Iris pigment epithelial cell (primary cell): Measurements from ENCODE around the gene GATA2.
A peak's percentile ranks its signal among the peaks of the same experiment; 100 is the strongest.

Source experiments
- DNase-seq: peaks from one replicate; pipeline ENCODE4 v3.0.0-alpha.2; 2011; ENCODE audit warnings: low read depth

GATA2 gene

GRCh38 chr3:128502712-128503111 is 9.7 kb upstream of the GATA2 start:
- DNase-seq = no peak

- no peak for DNase-seq
Measured at GRCh38 chr3:128501431-128501830, 8.4 kb upstream of the GATA2 start.

GRCh38 chr3:128500556-128500955 is 7.6 kb upstream of the GATA2 start:
- DNase-seq = no peak

- DNase-seq = peak; percentile 59
Measured at GRCh38 chr3:128499724-128500275, 6.8 kb upstream of the GATA2 start.

GRCh38 chr3:128498901-128499530 is 6.0 kb upstream of the GATA2 start:
- no peak for DNase-seq

GRCh38 chr3:128498127-128498626 is 5.2 kb upstream of the GATA2 start:
- DNase-seq = no peak

GRCh38 chr3:128497305-128498126 is 4.5 kb upstream of the GATA2 start:
- DNase-seq = no peak

- DNase-seq = no peak
Measured at GRCh38 chr3:128496602-128497304, 3.8 kb upstream of the GATA2 start.

GRCh38 chr3:128496019-128496601 is 3.1 kb upstream of the GATA2 start:
- no peak for DNase-seq

- no peak for DNase-seq
Measured at GRCh38 chr3:128495435-128495970, 2.5 kb upstream of the GATA2 start.

GRCh38 chr3:128494367-128494650 is 1.3 kb upstream of the GATA2 start:
- DNase-seq = no peak

GRCh38 chr3:128493570-128494366 is 767 bp upstream of the GATA2 start:
- no peak for DNase-seq

GRCh38 chr3:128491941-128492670 is 895 bp downstream of the GATA2 start:
- no peak for DNase-seq

- no peak for DNase-seq
Measured at GRCh38 chr3:128491691-128491940, 1.4 kb downstream of the GATA2 start.

- DNase-seq = no peak
Measured at GRCh38 chr3:128490915-128491690, 1.9 kb downstream of the GATA2 start.

- no peak for DNase-seq
Measured at GRCh38 chr3:128490650-128490914, 2.4 kb downstream of the GATA2 start.

- peak; percentile 55 for DNase-seq
Measured at GRCh38 chr3:128489927-128490649, 2.9 kb downstream of the GATA2 start.

- no peak for DNase-seq
Measured at GRCh38 chr3:128489674-128489926, 3.4 kb downstream of the GATA2 start.

GRCh38 chr3:128488991-128489673 is 3.9 kb downstream of the GATA2 start:
- DNase-seq = peak; percentile 63
